Testis (tissue), 2 donors: ENCODE results near the gene WIPF1.

ENCODE experiments used
- CTCF ChIP-seq, 3 experiments: fragments of 450-650 bp in 2 of 3; fragments of 200-600 bp in 1 of 3; sonication (generic) in 1 of 3; IDR thresholded peaks; one replicate each; pipeline ENCODE4 v1.5.1; 2016 to 2019; ENCODE audit warnings: antibody characterized with exemption in 3 of 3, mild to moderate bottlenecking in 2 of 3, moderate library complexity in 1 of 3
- POLR2A ChIP-seq: fragments of 450-650 bp; IDR thresholded peaks from one replicate; pipeline ENCODE4 v1.6.1; 2017; ENCODE audit warnings: antibody characterized with exemption, mild to moderate bottlenecking, moderate library complexity

DNA sequence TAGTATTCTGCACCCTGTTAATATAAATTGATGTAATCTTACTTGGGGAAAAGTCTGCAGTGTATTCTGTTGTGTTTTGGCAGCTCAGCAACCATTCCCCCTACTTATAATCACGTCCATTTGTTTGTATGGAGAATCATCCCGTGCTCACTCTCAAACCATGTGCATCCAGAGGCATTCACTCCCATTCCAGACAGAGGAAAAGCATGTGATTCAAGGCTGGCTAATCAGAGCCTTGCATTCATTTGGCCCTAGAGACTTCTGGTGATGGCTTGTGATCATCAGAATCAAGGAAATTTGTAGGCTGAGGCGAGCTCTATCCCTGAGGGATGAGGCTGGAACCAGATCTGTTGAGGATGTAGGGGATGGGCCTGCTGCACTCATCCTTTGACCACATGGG lies 5.1 kb upstream of the WIPF1 start:
- no peak for TF ChIP-seq CTCF (IDR thresholded peaks at IDR 0.05)
- TF ChIP-seq POLR2A = no peak
